ENCODE results near the gene PAPPA.

The PAPPA gene

GRCh38 chr9:116151966-116152381 is 1.6 kb upstream of the PAPPA start:
- DNase-seq (ENCODE audit: low spot score): no peak

DNA sequence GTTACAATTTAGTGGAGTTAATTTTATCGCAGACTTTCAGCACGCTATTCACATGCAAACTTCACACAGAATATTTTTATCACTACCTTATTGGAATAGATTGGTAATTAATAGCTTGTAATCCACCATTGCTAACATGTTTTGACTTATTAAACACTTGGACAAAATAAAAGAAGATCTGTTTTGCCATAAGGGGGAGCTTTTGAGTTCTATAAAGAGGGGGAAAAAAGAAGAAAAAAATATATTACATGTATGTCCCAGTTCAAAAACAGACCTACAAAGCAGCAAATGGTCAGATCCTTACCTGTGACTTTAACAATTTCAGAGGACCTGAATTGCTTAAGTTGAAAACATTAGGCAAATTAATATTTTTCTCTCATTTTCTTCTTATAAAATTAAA is 1.2 kb upstream of the PAPPA start:
- DNase-seq (ENCODE audit: low spot score): peak; percentile 16

DNA sequence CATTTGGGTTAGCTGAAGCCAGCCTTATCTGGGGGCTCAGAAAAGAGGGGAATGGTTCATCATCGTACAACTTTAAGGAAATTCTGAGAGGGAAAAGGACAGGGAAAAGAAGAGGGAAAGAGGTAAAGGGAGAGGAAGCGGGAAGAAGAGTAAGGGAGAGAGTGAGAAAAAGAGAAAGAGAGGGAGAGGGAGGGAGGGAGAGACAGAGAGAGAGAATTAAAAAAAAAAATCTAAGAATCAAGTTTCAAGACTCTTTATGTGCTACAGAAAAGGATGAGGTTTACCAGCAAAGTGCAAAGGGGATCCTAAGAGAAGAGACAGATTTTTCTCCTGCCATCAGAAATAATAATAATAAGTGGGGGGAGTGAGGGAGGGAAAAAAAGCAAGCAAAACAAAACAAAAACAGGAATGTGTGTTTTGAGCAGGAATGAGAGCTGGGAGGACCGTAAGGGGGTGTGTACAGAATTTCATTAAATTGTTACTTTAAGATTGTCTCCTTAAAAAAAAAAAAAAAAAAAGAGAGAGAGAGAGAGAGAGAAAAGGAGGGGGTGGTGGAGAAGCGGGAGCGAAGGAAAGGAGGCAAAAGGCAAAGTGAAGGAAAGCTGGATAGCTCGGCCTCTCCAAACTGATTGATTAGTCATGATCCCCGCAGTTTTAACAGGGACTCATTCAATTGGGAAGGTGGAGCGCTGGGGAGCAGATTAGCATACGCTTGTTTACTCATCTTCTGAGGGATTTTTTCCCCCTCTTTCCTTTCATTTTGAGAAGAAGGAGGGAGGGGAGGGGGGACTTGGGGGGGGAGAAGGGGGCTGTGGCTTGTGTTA is 438 bp upstream of the PAPPA start:
- DNase-seq (ENCODE audit: low spot score): no peak

- no peak for DNase-seq (ENCODE audit: low spot score)
These were observed 864 bp downstream of the PAPPA start for GRCh38 chr9:116154334-116154975.

DNA sequence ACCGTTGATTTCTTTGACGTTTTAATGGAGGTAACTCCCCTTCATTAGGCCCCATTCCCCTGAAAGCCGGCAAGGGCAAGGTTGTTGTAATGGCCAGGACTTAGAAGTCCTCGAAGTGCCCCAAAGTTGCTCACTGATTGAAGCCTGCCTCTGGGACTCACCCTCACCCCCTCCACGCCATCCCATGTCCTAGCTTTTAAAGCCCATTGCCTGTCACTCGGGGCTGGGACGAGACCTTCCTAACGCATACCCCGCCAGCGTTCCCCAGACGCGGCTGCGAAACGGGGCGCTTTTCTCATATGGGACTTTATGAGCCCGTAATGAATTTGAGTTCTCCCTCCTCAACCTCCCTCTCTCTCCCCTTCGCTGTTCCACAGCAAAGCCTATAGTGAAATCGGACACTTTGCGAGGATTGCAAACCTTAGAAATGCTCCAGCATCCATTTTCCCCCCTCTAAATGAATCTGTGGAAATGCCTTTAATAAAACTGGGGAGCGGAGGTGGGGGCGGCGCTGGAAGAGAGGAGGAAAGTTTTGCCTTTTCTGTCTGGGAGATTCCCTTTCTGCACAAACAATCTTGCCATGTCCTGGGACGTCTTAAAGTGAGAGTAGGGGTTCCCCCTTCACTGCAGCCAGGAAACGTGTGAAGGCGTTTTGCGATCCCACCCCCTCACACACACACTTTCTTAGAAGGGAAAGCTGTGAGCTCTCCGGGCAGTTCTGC is 1.5 kb downstream of the PAPPA start:
- DNase-seq (ENCODE audit: low spot score): no peak

- no peak for DNase-seq (ENCODE audit: low spot score)
These were observed 2.1 kb downstream of the PAPPA start for GRCh38 chr9:116155698-116156039.

DNA sequence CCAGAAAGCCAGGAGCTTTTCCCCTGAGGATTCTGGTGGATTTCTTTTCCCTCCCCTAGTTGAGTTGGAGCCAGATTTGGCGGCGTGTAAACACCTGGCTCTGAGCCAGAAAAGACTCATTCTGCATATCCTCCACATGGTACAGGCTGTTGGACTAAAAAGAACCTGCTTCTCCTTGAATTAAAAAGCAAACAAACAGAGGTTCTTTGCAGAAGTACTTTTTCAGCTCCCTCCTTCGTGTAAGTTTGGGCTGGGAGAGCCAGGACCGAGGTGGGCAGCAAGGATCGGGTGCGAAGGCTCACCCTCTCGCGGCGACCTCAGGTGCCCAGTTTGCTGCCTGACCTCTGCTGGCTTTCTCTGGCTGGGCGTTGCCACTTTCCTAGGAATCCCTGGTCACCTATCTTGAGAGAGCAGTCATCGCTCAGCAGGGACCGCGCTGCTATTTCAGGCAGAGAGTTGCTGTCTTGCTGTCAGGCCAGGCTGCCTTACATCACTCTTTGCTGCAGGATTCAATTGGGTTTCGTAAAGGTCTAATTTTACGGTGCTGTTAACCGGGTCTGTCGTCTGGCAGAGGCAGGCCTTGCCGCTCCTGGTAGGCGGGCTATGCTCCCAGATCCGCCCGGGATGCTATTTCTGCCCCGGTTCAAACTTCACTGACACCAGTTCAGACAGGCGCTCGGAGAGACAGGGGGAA is 3.2 kb downstream of the PAPPA start:
- peak; percentile 11 for DNase-seq (ENCODE audit: low spot score)

GRCh38 chr9:116157436-116158138 is 4.0 kb downstream of the PAPPA start:
- DNase-seq (ENCODE audit: low spot score): no peak

DNA sequence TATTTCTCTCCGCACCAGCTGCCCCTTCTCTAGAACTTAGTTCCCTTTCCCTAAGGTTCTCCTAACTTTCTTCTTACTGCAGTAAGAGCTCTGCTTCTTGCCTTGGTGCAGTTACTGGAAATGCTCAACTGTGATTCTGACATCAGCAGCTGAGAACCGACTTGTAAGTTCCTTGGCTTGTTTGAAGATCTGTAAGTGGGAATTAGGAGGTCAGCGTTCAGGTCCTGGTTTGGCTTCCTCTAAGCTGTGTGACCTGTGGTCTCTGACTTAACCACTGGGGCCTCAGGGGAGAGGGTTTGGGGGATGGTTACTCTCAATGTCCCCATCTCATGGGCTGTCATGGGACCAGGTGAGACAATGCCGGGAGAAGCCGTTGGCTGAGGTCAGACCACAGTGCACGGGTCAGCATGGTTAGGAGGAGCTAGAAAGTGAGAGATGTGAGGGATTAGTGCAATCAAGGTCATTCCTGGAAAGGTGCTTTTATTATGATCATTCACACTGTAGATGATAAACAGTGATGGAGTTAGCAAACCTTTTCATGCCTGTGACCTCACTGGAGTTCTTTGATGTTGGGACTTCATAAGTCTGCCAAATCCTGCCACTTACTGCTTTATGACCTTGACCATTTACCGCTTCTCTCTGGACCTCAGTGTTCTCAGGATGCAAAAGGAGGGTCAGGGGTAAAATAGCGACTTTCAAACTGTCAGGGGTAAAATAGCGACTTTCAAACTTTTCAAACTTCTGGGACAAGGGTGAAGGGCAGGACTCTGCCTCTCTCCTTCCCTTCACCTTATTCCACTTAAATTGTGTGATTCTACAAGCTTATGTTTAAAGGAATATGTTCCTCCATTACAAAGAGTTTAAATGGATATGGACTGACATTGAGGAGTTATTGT is 7.3 kb downstream of the PAPPA start:
- no peak for DNase-seq (ENCODE audit: low spot score)

- no peak for DNase-seq (ENCODE audit: low spot score)
These were observed 8.7 kb downstream of the PAPPA start for GRCh38 chr9:116162241-116162781.

- DNase-seq (ENCODE audit: low spot score): no peak
These were observed 9.9 kb downstream of the PAPPA start for GRCh38 chr9:116163293-116164055.

DNA sequence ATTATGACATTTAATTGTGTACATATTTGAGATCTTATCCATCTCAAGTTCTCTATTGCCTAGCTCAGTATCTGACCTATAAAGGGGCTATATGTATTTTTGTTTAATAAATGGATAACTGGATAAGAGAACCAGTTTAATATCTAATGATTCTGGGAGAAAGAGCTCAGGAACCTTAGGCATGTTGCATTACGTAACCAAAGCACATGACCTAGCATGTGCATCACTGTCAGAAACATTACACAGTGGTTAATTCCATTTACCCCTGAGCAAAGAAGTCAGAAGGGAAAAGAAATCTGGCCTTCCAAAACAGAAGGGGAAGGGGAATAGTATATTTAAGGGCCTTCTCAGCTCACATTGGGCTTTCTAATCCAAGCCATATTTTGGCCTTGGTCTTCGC is 12.3 kb downstream of the PAPPA start:
- no peak for DNase-seq (ENCODE audit: low spot score)

- no peak for DNase-seq (ENCODE audit: low spot score)
These were observed 13.1 kb downstream of the PAPPA start for GRCh38 chr9:116166713-116167112.

- DNase-seq (ENCODE audit: low spot score): no peak
These were observed 14.6 kb downstream of the PAPPA start for GRCh38 chr9:116168231-116168630.

GRCh38 chr9:116172216-116172615 is 18.6 kb downstream of the PAPPA start:
- no peak for DNase-seq (ENCODE audit: low spot score)

GRCh38 chr9:116174347-116174746 is 20.8 kb downstream of the PAPPA start:
- no peak for DNase-seq (ENCODE audit: low spot score)

GRCh38 chr9:116175614-116176013 is 22.0 kb downstream of the PAPPA start:
- DNase-seq (ENCODE audit: low spot score): no peak

- DNase-seq (ENCODE audit: low spot score): no peak
These were observed 25.1 kb downstream of the PAPPA start for GRCh38 chr9:116178481-116179211.

GRCh38 chr9:116179568-116179967 is 26.0 kb downstream of the PAPPA start:
- DNase-seq (ENCODE audit: low spot score): no peak

Measured in globus pallidus (tissue), 1 donor.